Amygdala (tissue), 56 donors: ENCODE data around the gene ABTB1.
"Not testable (repeated sequence)": the region's sequence is repeated elsewhere in the genome, so short reads cannot be mapped to it uniquely, and the experiment has no call there.

ENCODE experiments used
- DNase-seq, 56 donors: peaks; one replicate each; lab custom pipeline; 2025; lab: John Stamatoyannopoulos, UW

The ABTB1 gene

GRCh38 chr3:127670229-127670559 lies 2.6 kb upstream of the ABTB1 start:
- no peak for DNase-seq

- DNase-seq = no peak
These were observed 1.8 kb upstream of the ABTB1 start for GRCh38 chr3:127670761-127671522.

GRCh38 chr3:127671523-127672428 lies 976 bp upstream of the ABTB1 start:
- peak in 2 of 56 donors; percentile 35 to 38 for DNase-seq

GRCh38 chr3:127673191-127674100 lies 694 bp downstream of the ABTB1 start:
- DNase-seq = peak in 4 of 56 donors; percentile 30 to 54 (median 46)

- DNase-seq = peak in 1 of 56 donors; percentile 29
These were observed 1.5 kb downstream of the ABTB1 start for GRCh38 chr3:127674101-127674721.

- DNase-seq = no peak
These were observed 2.0 kb downstream of the ABTB1 start for GRCh38 chr3:127674790-127675189.

- DNase-seq = no peak
These were observed 3.1 kb downstream of the ABTB1 start for GRCh38 chr3:127675651-127676391.

- DNase-seq = peak in 1 of 56 donors; percentile 25
These were observed 3.7 kb downstream of the ABTB1 start for GRCh38 chr3:127676456-127676855.

GRCh38 chr3:127676921-127677351 lies 4.2 kb downstream of the ABTB1 start:
- DNase-seq = no peak

- no peak for DNase-seq
These were observed 5.0 kb downstream of the ABTB1 start for GRCh38 chr3:127677541-127678314.

- DNase-seq = no peak
These were observed 5.5 kb downstream of the ABTB1 start for GRCh38 chr3:127678315-127678599.

- DNase-seq = no peak
These were observed 6.1 kb downstream of the ABTB1 start for GRCh38 chr3:127678611-127679533.

- no peak for DNase-seq
These were observed 6.9 kb downstream of the ABTB1 start for GRCh38 chr3:127679534-127680145.

GRCh38 chr3:127680146-127680661 lies 7.5 kb downstream of the ABTB1 start:
- DNase-seq = no peak

GRCh38 chr3:127680798-127681221 lies 8.1 kb downstream of the ABTB1 start:
- no peak for DNase-seq

GRCh38 chr3:127682175-127682554 lies 9.4 kb downstream of the ABTB1 start:
- DNase-seq = not testable (repeated sequence)

- DNase-seq = no peak
These were observed 9.8 kb downstream of the ABTB1 start for GRCh38 chr3:127682561-127682960.
